ENCODE results near the gene SMG7.

- TF ChIP-seq POLR2A (IDR thresholded peaks at IDR 0.05; ENCODE audit: borderline replicate concordance, extremely low read depth, insufficient read depth, insufficient read length) (no peak), SP1 (IDR thresholded peaks at IDR 0.05; ENCODE audit: low read depth) (no peak), YY1 (IDR thresholded peaks at IDR 0.05; ENCODE audit: extremely low read depth, insufficient replicate concordance, low read depth, low read length) (no peak), POLR2AphosphoS5 (IDR thresholded peaks at IDR 0.05; ENCODE audit: low read depth, low read length) (no peak), CTCF (IDR thresholded peaks at IDR 0.05 in 2 of 3, conservative IDR thresholded peaks at IDR 0.05 in 1 of 3; ENCODE audit: borderline replicate concordance in 1 of 3, insufficient read depth in 1 of 3, low read depth in 2 of 3, low read length in 2 of 3) (no peak), EGR1 (IDR thresholded peaks at IDR 0.05; ENCODE audit: low read depth) (no peak)
These were observed 15.5 kb upstream of the SMG7 start for GRCh38 chr1:183456826-183457225.
